B cell (primary cell): ENCODE results near the gene ARHGAP25.

Source experiments
- CTCF ChIP-seq: fragments of 200-600 bp; IDR thresholded peaks from one replicate; pipeline ENCODE4 v1.8.0; 2022; ENCODE audit warnings: antibody characterized with exemption, mild to moderate bottlenecking
- EZH2 ChIP-seq: IDR thresholded peaks from 2 replicates; pipeline ENCODE4 v1.6.1; 2012; ENCODE audit warnings: borderline replicate concordance, low read depth, mild to moderate bottlenecking, moderate library complexity, low read length; ENCODE audit not compliant: insufficient read depth, poor library complexity, severe bottlenecking

- TF ChIP-seq CTCF (no peak), EZH2 (no peak)
These were observed 55.0 kb downstream of the ARHGAP25 start for GRCh38 chr2:68789603-68790002.
